NCI-H2196 treated with DMSO at 0.1 percent for 48 hours (cell line): Measurements from ENCODE around the gene FAXC.

Source experiments
- DNase-seq: peaks from one replicate; lab custom pipeline; 2025; ENCODE audit not compliant: unreplicated experiment; lab: John Stamatoyannopoulos, UW

FAXC gene

DNA sequence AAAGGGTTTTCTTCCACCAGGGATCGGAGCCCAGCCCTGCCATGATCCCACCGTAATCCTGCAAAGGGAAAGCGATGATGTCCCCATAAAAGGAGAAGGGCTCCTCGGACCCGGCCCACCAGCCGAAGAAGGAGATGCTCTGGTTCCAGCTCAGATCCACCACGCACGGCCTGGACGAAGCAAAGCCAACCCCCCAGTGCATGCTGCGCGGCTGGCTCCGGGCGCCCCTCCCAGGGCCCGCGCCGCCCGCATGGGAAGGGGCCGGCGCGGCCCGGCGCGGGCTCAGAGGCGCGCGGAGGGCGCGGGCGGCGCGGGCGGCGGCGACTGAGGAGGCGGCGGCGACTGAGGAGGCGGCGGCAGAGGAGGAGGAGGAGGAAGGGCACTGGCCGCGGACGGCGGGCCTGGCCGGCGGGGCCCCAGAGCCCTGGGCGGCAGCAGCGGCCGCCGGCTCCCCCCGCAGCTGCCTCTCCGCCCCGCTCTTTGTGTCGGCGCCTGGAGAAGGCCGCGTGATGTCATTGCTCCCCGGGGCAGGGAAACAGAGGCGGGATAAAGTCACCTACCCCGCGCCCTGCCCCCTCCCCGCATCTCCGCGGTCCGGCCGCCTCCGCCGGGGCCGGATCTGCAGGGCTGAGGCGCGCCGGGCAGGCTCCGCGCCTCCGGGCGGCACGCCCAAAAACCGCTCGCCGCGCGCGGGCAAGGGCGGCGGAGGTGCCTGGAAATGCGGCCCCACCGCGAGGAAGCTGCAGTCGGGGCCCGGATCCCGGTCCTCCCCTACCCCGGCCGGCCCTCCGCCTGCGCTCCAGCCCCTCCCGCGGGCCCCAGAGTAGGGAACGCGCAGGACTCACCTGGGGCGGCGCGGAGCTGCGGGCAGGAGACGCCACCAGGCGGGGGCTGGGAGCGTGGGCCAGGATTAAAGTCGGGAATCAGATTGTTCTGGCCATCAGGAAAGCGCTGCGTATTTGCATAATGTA, at the start of gene FAXC:
FAXC (minus strand) TSS at position 504 of the 971 bp plus-strand sequence; CDS start at position 202, 302 bp downstream.
- DNase-seq = peak; percentile 32

DNA sequence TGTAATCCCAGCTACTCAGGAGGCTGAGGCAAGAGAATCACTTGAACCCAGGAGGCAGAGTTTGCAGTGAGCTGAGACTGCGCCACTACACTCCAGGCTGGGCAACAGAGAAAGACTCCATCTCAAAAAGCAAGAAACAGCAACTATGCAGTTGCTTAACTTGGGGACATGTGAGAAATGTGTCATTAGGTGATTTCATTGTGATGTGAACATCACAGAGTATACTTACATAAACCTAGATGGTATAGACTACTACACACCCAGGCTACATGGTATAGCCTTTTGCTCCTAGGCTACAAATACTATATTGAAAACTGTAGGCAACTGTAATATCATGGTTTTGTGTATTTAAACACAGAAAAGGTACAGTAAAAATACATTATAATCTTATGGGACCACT, 47.8 kb upstream of the FAXC start:
- no peak for DNase-seq

DNA sequence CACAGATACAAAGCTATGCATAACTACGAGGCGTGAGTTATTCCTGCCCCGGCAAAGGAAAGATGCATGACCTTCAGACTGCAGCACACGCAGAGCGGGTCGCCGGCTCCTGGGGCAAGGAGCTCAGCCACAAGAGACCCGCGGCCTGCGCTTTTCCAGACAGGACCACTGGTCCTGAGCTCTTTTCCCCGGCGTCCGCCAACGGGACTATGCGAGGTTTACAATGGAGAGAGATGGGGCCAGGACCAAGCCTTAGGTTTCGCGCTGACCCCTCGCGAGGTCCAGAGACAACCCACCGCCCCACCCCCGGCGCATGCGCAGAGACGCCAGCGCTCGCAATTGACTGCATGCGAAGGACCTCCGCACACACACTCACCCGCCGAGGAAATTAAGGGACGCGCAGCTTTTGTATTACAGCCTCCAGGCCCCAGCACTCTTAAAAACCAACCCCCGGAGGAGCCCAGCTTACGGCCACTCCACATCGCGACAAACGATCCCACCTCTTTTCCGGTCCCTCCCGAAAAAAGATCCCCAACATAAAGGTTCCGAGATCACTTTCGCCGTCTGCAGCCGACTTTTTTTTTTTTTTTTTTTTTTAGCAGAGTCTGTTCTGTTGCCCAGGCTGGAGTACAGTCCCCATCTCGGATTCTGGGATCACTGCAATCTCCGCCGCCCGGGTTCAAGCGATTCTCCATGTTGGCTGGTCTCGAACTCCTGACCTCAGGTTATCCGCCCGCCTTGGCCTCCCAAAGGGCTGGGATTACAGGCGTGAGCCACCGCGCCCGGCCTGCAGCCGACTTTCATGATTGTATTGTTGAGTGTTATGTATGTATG, 44.4 kb upstream of the FAXC start, which contains the start of gene COQ3:
COQ3 (minus strand) TSS at position 498 of the 834 bp plus-strand sequence; CDS start at position 482, 16 bp downstream.
- peak; percentile 45 for DNase-seq

DNA sequence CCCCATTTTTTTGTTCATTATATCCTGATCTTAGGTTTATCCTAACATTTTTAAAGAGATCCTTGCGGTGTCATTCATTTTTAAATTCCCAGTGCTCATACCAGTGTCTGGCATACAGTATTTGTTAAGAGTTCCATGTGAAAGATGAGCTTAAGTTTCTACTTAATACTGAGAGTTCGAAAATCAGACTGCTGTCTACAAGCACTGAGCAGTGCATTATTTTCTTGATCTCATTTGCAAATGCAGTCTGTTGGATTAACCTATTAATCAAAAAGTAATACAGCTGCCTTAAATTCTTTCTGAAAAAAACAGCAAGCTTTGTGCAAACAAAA, 43.9 kb upstream of the FAXC start:
- DNase-seq = no peak

DNA sequence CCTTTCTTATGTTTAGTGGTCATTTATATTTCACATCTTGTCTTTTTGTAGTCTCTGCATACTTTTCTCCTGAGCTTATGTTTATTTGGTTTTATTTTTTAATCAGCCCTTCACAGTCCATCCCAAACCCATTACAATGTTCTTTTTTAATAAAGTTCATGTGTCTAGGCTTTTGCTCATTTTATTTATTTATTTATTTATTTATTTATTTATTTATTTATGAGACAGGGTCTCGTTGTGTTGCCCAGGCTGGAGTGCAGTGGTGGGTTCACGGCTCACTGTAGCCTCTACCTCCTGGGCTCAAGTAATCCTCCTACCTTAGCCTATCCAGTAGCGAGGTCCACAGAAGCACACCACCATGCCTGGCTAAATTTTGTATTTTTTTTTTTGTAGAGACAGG, 41.4 kb upstream of the FAXC start:
- DNase-seq = no peak

DNA sequence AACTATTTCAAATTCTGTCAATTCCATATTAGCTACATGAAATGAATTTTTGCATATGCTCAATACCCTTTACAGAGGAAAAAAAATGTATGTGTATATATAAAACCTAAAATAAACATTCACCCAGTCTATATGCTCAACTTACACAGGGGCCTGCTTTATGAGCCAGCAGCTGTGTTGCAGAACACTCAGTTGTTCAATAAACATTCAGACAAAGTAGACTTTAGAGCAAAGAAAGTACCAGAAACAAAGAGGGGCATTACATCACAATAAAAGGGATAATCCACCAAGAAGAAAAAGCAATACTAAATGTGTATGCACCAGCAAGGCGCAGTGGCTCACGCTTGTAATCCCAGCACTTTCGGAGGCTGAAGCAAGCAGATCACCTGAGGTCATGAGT, 35.0 kb upstream of the FAXC start:
- no peak for DNase-seq

DNA sequence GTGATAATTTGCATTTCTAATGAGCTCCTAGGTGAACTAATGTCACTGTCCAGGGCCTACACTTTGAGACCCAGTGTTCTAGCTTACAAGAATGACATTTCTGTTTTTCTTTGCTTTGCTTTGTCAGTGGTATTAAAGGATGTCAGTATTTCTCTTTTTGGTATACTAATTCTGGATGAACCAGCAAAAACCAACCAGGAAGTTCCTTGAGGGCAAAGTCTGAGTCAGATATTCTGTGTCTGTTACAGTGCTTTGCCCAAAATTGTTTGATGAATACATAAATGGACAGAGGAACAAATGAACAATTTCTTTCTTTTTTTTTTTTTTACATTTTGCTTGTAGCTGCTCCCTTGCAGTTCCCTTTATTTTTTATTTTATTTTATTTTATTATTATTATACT, 29.2 kb upstream of the FAXC start:
- DNase-seq = no peak

DNA sequence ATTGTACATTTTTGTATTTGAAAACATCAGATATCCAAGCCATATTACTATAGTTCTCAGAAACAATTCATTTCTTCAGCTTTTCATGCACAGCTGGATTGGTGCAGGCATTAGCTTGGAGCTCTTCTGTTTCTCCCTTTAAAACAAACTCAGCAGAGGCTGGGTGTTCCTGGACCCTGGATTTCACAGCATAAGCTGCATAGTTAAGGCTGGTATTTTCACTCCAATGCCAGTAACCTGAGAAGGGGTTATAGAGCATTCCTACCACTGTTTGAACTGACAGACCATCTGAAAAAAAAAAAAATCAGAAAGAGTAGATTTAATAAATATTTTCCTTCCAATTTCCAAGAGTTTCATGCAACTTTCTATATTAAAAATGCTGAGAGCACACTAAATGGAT, 20.1 kb upstream of the FAXC start:
- DNase-seq = no peak

DNA sequence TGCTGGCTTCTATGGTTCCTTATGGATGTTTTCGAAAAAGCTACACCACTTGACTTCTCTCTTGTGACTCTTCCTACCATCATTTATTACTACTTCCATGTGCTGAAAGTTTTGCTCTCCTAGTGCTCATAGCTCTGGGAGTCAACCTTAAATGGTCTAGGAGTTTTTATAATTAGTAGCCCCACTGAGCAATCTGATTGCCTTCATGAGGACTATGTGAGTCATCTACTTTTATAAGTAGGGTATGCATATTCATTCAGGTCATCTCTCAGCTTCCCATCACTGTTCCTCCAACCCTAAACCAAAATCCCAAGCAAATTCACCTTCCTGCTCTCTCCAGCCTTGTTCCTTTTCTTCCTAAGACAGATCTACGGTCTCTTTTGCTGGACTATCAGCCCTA, 17.4 kb upstream of the FAXC start:
- no peak for DNase-seq

DNA sequence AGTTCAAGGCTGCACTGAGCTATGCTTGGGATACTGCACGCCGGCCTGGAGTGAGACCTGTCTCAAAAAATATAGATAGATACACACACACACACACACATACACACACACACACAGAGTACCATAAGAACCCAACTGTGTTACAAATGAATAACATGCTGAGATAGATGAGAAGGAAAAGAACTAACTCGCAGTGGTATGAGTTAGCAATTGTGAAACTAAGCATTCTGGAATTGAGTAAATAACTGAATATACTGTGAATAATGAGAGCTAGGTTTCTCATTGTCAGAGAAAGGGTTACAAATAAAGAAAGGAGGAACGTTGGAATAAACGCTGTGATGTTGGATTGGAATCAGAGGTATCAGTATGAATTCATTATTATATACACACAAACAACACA, 14.6 kb upstream of the FAXC start:
- DNase-seq = no peak

DNA sequence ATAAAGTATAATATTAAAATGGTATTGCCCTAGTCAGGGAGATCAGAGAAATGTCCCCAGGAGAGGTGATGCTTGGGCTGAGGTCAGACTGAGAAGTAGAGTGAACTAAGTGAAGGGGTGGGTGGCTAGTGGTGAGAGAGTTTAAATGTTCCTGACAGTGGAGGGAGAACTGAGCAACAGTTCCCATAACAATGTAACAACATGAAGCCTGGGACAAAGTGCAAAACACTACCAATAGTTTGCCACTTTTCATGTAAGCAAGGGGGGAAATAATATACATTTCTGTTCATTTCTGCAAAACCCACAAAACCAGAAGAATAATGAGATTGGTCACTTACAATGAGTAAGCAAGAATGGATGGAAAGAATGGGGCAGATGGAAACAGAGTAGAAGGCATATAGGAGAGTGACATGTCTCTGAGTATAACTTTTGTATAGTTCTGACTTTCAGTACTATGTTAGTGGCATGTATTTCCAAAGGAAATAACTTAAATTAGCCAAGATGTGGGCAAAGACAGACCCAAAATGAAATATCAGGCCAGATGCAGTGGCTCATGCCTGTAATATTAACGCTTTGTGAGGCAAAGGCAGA, 13.3 kb upstream of the FAXC start:
- DNase-seq = no peak

DNA sequence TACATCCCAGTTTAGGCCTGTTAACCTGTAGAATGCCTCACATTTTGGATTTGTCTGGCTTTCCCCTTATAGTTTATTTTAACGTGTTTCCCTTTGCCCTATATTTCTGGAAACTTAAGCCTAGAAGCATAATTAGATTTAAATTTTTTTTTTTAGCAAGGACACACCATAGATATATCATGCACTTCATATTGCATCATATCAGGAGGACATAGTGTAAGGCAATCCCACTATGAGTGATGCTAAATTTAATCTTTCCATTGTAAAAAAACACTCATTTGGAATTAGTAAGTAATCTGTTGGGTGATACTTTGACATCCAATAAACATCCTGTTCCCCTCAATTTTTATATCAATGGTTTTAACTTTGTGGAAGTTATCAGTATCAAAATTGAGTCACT, 10.3 kb upstream of the FAXC start:
- DNase-seq = no peak

DNA sequence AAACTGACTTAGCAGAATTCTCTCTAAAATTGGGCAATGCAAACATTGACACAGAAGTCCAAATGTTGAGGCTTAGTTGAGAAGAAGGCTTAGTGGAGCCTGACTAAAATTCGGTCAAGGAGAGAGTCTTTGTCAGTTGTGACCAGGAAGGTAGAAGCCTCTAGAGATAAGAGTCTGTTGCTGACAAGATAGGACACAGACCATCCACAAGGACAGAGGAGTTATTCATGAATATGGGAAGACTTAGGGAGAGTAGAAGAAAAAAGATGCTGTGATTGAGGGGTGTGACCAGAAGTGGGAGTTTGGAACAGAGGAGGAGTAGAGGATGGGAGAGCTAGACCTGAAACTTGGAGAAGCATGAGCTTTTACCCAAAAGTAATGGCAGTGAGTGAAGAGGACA, 7.2 kb upstream of the FAXC start:
- DNase-seq = no peak

DNA sequence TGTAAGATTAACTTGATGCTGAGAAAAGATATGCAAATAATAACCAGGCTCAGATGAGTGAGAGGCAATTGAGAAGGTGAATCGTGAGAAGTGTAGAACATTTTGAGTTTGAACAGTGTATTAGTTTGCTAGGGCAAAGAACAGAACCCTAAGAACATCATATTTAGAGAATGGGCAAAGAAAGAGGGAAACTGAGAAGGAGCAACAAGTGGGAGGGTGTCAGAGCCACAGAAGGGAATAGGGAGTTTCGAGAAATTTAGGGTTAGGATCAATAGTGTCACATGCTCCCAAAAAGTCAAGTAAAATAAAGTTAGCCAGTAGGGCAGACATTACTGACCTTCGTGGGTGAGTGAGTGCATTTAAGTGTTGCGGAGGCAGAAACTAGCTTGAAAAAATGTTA, 5.5 kb upstream of the FAXC start:
- DNase-seq = no peak

DNA sequence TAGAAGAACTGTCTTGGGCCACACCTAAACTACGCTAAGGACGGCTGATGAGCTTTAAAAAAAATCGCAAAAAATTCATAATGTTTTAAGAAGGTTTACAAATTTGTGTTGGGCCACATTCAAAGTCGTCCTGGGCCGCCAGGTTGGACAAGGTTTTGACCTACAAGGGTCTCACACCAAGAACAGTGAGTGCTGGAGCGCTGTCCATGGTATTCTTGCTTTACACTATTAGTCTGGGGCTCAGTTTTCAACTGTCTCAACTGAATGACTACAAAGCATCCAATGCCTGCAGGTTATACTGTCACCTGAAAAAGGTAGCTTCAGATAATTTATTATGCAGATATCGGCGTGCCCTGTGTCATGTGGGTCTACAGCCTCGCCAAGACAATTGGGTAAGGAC, 3.7 kb upstream of the FAXC start:
- no peak for DNase-seq

DNA sequence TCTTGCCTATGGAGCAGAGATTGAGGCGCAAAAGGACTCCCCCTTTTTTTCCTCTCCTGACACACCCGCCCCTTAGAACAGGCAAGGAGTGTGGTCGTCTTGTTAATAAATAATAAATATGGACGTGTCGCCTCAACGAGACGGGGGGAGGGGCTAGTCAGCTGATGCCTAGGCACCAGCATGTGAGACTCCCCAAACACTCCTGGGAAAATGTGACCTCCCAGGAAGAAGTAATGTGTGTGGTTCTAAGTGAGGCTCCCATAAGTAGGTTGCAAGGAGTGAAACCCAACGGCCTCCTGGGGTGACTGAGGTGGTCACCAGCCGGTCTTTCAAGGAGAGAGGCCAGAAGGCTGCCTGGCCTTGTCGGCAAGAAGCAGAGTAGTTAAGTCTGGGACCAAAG, 1.1 kb upstream of the FAXC start:
- no peak for DNase-seq

DNA sequence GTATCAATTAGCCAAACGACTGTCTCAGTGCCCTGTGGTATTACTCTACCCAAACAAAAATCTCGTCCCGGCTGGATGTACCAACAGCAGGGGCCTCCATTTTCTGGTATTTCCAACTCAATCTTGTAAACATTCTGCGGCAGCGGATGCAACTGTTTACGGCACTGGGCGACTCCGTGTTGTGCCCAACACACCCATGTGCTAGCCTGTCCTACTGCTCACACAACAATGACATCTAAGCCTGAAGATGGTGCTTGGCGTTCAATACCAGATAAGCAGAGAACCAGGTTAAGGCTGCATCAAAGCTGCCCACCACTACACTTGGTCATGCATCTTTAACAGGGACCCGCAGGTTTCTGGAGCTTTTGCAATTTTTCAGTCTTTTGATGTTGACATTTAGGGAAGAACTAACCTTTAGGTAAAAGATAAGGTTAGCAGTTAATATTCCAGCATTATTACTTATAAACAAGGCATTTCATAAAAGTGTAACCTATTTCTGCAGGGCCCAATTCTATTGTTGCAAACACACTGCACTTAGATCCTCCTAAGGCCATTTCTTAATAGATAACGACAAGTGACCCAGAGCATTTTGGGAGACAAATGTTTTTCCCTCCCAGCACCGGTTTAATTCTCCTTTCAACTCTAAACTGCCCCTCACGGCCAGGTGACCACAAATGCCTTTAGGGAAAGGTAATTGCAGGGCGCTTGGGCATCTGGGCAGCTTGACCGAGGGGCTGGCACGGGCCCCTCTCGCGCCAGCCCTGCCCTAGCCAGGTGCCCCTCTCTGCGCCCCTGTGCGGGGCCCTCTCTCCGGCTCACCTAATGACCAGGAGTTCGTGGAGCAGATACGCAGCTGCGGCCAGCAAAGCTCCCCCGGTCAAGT, 945 bp downstream of the FAXC start:
- DNase-seq = no peak

DNA sequence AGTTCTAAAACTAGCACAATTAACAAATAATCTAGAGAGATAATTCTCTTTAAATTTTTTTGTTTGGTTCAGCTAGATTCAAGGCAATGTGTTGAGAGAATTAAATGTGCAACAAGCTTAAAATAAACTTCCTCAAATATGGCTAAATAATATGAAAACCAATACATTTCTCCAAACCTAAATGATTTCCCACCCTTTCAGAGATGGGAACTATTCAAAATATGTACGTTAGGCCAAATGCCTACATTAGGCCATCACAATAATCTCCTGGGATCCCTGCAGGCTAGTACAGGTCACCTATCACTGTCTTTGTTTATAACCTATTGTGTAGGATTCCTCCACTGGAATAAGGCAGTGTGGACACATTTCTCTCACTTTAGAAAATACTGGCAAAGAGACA, 1.7 kb downstream of the FAXC start:
- DNase-seq = no peak

DNA sequence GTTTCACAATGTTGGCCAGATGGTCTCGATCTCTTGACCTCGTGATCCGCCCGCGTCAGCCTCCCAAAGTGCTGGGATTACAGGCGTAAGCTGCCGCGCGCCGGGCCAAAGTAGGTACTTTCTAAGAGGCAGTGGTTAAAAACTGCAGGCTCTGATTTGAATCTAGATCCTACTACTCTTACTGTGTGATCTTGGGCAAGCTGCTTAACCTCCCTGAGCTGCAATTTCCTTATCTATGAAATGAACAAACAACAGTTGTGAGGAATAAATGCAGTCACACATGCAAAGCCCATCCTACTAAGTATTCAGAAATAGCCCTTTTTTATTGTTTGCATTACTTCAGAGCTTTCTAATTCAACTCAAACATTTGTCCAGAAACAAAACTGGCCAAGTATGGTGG, 2.9 kb downstream of the FAXC start:
- no peak for DNase-seq

DNA sequence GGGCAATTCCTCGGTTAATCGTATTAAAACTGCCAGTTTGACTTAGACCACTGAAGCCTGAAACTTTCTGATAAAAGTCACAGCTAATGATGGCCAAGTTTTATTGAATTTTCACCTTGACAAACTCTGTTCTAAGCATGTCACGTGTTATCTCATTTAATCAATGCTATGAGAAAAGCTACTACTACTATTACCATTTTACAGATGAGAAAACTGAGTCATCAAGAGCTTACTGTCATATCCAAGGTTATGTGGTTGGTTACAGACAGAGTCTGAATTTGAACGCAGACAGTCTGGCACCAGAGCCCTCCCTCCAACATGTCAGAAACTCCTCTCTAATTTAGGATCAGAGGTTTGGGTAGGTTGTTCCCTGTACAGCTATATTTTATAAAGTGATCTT, 4.3 kb downstream of the FAXC start:
- no peak for DNase-seq

DNA sequence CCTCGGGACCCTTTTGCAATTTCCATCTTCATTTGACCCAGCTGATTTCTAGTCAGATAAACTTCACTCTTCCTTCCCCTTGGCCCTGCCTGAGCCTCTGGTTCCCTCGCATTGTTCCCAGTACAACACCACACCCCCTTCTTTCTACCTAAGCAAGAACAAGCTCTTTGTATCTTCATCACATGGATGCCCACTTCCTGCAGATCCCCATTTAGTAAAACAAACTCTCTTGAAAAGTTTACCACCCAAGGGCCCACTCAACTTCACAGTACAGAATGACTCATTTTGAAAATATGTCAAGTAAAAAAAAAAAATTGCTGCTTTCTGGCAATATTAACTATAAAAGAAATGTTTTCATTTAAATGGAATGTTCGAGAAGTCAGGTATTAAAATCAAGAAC, 5.2 kb downstream of the FAXC start:
- no peak for DNase-seq
